Esophagus squamous epithelium (tissue), 4 donors: ENCODE data around the gene CFC1.
"Not testable (repeated sequence)": the region's sequence is repeated elsewhere in the genome, so short reads cannot be mapped to it uniquely, and the experiment has no call there.

ENCODE experiments used
- CTCF ChIP-seq, 6 experiments: fragments of 450-650 bp in 4 of 6; fragments of 200-600 bp in 2 of 6; sonication (generic) in 2 of 6; IDR thresholded peaks; one replicate each; pipeline ENCODE4 v1.5.1; 2016 to 2019; ENCODE audit warnings: antibody characterized with exemption in 6 of 6, mild to moderate bottlenecking in 4 of 6, moderate library complexity in 4 of 6
- POLR2A ChIP-seq, 4 donors: fragments of 450-650 bp; IDR thresholded peaks; one replicate each; pipeline ENCODE4 v1.6.1; 2017; ENCODE audit warnings: antibody characterized with exemption in 4 of 4, mild to moderate bottlenecking in 4 of 4, moderate library complexity in 3 of 4

GRCh38 chr2:130579121-130579520, 20.3 kb downstream of the CFC1 start:
- not testable (repeated sequence) for TF ChIP-seq POLR2A, CTCF (IDR thresholded peaks at IDR 0.05)
